ENCODE results near the gene RASEF. TPM values are rescaled to one million over a fixed set of nuclear protein-coding genes. Genes with fewer than 3 reads are reported as not detected.

RASEF gene
- under 0.01 TPM in 1 of 2 replicates, not detected in the other for total RNA-seq

DNA sequence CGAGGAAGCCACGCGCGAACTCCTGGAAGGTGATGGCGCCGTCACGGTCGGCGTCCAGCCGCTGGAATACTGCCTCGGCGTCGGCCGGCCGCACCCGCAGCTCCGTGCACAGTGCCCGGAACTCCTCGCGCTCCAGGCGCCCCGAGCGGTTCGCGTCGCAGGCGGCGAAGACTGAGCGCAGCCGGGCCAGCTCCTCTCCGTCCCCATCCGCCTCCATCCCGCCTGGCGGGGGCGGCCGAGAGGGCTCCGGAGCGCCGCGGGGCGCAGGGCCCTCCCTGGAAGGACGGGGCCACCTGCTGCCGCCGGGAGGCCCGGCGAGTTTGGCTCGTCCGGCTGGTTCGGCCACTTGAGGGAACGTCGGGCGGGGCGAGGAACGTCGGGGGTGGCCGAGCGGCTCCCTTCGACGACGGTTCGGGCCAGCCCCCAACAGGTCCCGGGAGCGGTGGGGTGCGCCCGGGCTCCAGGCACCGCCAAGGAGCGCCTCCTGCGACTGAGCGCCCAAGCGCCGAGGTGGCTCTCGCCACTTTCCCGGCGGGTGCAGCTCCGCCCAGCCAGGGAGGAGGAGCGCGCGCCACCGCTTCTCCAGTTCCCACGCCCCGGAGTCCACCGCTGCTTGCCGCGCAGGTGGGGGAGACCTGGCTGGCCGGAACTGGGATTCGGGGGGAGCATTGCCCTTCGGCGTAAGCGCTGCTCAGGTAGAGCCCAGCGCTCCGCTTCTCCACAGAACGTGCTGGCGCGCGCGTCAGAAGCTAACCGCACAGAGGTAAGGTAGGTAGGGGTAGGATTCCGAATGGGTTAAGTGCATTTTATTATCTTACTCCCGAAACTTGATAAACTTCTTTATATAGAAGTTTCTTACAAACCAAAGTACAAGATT lies at the start of gene RASEF:
Gene RASEF, minus strand, starts transcription at position 492 of the 877 bp plus-strand sequence. Its CDS starts 275 bp downstream, at position 217.

